ENCODE results near the gene MTUS2.

Gene MTUS2

DNA sequence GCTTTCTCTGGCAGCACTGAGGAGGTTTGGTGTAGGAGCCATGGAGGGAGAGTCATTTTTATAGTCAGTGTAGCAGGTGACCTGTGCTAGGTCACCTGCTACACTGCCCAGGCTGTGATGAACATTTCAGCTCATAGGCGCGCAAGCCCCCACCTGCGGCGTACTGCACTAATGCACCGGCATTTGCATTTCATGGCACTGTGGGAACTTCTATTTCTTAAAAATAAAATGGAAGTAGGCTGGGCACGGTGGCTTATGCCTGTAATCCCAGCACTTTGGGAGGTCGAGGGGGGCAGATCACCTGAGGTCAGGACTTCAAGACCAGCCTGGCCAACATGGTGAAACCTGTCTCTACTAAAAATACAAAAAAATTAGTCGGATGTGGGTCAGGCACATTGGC is 674.4 kb downstream of the MTUS2 start:
- no peak for FAIRE-seq

DNA sequence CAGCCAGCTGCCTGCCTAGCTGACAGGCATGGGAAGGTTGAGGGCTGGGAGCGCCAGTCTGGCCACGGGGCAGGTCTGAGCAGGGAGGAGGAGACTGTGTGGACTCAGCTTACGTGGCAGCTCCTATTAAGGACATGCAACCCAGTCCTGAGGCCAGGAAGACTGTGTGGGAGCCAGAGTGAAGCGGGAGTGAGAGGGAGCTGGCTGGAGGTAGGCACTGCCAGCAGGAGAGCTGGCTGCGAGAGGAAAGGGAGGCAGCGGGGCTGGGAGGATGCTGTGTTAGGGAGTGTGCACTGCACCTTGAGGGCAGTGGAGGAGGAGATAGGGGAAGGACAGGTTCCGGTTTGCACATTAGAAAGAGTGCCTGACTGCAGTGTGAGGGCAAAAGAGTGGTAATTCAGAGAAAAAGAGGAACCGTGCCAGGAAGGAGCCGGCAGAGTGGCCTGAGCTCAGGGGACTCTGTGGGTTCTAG is 676.1 kb downstream of the MTUS2 start:
- no peak for FAIRE-seq

DNA sequence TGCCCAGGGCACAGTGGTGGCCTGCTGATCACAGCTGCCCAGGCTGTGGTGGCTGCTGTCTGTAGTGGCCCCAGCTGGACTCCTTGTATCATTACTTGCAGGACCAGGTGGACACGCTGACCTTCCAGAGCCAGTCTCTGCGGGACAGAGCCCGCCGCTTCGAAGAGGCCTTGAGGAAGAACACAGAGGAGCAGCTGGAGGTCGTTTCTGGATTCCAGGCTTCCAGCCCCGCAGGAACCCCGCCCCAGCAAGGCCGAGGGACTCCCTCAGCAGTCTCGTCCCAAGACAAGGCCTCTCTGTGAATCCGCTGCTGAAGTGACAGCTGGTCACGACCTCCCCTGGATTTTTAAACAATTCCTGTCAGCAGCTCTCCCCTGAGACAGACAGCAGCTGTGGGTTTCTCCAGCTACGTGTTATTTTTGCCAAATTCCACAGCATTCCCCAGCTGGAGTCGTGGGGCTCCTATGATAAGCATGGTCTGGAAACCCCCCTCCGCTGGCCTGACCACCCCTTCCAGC is 677.1 kb downstream of the MTUS2 start:
- no peak for FAIRE-seq

- no peak for FAIRE-seq
These were observed 678.4 kb downstream of the MTUS2 start for GRCh38 chr13:29498426-29499040.

DNA sequence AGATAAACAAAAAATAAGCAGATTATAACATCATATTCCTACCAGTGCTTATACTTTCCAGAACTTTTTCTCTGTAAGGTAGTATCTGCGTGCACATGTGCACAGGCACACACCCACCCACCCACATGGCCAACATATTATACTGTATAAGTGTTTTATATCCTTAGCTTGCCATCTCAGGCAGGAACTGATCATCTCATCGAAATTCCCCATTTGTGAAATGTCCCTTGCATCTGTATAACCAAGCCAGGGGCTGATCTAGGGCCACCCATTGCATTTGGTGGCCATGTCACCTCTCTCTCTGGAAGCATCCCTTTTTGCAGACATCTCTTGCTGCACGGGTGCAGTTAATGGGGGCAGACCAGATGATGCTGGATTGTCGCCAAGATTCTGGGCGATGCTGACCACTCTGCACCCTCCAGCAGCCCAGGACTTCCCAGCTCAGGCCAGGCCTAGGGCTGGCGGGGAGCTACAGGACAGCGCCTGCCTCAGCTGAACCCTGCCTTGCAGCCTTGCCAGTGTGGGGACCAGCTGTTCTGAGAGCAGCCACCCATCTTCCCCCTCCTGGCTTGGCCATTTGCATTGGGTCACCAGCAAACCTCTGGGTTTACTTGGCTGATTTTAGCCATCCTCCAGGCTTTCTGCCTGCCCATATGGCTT is 679.5 kb downstream of the MTUS2 start:
- no peak for FAIRE-seq

DNA sequence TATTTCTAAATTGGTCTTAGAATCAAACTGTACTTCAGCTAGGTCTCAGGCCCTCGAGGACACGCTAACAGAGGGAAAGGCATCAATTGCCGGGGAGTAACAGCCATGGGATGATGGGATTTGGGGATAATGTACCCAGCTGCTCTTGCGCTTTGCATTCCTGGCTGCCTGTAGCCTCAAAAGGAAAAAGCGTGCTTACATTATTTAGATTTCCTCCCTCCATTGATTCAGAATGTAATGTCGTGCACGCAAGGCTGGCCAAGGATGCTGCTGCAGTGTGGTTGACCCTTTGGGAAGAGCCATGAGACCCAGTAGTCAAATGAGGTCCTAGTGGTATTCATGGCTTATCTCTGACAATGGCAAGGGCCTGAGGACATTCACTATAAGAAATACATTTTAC is 680.2 kb downstream of the MTUS2 start:
- FAIRE-seq = no peak

DNA sequence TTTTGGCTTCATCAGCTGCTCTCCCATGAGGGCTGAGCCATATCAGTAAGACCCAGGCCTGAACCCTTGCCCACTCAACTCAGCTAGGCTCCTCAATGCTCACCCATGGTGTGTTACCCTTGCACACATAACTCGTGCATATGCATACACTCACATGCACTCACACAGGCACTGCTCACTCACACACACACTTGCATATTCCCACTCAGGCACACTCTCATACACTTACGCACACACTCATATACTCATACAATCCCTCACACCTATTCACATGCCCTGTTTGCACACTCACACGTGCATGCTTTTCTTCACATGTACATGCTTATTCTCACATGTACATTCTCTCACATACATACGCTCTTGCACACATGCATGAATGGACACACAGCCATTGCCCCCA is 681.5 kb downstream of the MTUS2 start:
- no peak for FAIRE-seq

DNA sequence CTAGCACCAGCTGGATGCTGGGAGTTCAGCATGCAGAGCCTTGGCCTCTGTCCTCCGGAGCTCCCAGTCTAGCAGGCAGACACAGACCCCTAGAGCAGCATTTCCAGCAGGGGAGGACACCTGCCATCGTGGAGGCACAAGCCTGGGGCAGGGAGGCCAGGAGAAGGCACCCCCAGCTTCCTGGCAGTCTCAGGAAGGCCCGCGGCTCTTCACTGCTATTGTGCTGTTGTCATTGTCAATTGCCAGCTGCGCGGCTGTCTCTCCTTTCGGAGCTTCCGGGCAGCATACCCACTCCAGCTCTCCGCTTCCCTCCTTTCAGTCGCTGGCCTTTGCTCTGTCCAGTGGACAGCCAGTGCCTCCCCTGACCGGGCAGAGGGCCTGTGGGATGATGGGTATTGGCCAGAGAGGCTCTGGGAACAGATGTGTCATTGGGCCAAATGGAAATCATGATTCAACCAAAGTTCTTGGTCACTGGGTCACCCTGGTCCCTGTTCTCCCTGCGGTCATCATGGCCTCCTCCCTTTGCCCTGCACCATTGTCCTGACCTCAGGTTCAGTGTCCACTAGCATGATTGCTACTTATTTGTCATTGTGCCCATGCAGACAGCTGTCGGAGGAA is 682.4 kb downstream of the MTUS2 start:
- no peak for FAIRE-seq

DNA sequence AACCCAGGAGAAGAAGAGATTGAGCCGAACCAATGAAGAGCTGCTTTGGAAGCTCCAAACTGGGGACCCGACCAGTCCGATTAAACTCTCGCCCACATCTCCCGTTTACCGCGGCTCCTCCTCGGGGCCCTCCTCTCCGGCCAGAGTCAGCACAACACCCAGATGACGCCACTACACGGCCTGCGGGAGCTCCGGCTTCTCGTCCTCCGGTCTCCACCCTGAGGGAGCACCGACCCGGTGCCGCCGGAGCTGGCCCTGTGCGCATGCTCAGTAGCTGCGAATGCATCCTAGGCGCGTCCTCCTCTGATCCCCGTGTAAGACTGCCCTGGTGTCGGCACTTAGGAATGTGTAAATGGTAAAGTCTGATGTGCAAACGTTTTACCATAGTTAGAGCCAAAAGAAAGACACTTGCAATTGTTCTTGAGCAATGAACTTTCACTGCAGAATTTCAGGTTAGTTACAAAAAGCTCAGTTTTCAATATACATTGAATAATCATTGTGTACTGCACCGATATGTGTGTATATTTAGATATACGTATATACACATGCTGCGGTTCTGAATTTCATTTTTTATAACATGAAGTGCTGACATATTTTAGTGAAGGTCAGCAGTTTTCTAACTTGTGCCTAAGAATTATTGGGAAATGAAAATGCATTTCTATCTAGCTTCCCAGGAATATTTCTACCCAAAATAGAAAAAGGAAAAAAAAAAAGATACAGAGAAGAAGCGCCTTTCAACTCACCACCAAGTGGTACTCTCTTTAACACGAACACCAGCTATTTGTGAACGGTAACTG is 683.1 kb downstream of the MTUS2 start:
- no peak for FAIRE-seq

GRCh38 chr13:29504691-29505090 is 684.6 kb downstream of the MTUS2 start:
- FAIRE-seq = no peak

DNA sequence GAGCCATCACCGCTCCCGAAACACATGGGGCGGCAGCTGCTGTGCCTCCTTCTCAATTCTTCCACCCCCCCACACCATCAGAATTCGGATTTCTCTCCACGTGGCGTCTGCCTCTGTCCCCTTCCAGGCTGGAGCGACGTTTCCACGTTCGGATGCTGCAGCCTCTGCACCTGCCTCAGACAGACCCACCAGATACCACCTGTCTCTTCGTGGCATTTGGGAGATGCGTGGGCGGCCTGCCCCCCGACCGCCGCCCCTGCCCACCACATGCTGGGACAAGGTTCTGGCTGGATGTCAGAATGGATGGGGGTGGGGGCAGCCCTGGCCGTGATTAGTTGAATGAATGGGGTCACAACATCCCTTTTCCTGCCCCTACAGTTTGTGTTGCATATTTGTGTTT is 685.4 kb downstream of the MTUS2 start:
- no peak for FAIRE-seq

DNA sequence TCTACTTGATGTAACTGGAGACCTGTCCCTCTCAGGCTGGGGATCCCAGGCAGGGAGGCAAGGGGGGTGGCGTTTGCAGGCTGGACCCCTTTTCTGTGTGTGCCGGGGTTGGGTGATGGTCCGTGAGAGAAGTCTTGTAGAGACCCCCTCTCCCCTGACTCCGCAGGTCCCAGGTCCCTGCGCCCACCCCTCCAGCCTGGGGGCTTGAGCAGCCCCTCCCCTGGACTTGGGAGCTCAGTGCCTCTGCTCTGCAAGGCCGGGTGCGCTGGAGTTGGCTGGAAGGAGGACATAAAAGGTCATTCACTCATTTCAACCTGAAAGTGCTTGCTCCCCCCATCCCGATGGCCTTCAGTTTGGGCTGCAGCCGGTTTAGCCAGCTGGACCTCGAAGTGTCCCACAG is 685.8 kb downstream of the MTUS2 start:
- no peak for FAIRE-seq

GRCh38 chr13:29507356-29507755 is 687.2 kb downstream of the MTUS2 start:
- no peak for FAIRE-seq

DNA sequence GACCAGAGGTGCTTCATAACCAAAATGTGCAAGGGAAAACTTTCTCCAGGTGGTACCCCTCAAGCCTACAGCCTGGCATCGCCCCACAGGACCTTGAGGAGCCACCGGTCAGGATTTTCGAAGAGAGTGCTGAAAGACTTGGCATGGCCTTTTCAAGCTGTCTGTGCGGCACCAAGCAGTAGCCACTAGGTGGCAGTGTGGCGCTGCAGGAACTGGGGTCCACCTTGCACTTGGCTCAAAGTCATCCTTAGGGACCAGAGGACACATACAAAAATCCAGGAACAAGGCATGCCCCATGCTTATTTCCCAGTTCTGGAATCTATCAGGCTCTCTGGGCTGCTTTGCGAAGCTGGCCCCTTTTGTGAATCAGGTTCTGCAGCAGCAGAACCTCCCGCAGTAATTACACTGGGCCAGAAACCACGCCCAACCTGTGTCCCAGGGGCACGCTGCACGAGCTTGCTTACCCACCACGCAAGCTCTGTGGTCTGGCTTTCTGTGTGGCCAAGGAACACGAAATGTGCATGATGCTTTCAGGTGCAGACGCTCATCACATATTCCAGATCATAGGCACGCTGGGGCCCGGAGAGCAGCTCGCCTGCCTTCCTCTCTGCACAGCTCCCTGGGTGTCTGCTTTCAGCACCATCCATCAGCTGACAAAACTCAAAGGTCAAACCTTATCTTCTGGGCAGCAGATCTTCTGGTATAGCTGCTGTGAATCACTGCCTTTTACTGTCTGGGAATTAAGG is 688.2 kb downstream of the MTUS2 start:
- FAIRE-seq = peak; percentile 88

- FAIRE-seq = no peak
These were observed 688.7 kb downstream of the MTUS2 start for GRCh38 chr13:29508876-29509252.

GRCh38 chr13:29509999-29510589 is 690.0 kb downstream of the MTUS2 start:
- FAIRE-seq = no peak

GRCh38 chr13:29510651-29511084 is 690.5 kb downstream of the MTUS2 start:
- FAIRE-seq = no peak

GRCh38 chr13:29511106-29511796 is 691.1 kb downstream of the MTUS2 start:
- FAIRE-seq = no peak

GRCh38 chr13:29511980-29512379 is 691.8 kb downstream of the MTUS2 start:
- FAIRE-seq = no peak

DNA sequence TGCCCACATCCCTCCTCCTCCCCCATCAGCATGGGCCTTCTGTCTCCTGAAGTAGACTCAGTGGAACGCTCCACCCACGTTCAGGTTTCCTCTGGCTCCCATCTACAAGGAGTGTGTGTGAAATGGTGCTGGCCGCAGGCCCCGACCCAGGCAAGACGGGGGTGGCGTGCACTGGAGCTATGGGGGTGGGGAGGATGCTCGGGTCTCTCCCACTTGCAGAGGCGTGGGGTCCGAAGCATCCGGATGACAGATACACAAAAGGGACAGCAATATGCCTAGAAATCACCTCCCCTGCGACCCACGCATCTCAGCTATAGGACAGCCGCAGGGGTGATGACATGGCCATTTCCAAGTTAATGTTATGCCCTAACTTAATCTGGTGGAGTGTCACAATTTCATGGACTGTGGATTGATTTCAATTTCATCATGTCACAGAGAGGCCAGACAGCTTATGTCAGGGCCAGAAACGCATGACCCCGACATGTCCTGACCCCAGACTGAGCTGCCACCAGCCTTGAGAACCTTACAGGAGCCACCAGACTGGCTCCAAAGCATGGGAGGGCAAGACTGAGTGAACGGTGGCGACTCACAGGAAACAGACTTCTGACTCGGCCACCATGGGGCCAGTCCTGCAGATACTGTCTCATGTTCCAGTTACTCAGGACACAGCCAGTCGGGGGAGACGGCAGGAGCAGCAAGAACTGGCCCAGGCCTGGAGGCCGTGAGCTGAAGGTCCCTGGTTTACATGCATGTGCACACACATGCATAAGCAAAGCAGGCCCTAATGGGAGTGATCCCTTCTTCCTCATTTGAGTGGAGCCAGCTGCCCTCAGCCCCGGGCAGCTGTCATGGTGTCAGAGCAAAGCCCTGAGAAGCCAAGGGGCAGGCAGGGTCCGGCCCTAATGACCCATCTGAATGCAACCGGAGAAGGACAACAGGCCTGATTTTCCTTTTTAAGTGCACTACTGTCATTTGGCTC is 693.2 kb downstream of the MTUS2 start:
- no peak for FAIRE-seq

All from G401.6 (cell line).